Measurements from ENCODE around the gene POLR3K.

POLR3K gene

GRCh38 chr16:60166-60565 is 6.8 kb upstream of the POLR3K start:
- Histone ChIP-seq H3K79me2 (ENCODE audit: control insufficient read depth, insufficient read depth, low read length) (peaks cover 1% of the 10 kb centered on the region), H2BK15ac (replicated peaks; ENCODE audit: low read depth) (no peak overlapping the region)

GRCh38 chr16:59440-60059 is 6.1 kb upstream of the POLR3K start:
- H3K4me2 ChIP-seq (ENCODE audit: low read length) = no peak overlapping the region
- WGBS (ENCODE audit: extremely low coverage, insufficient coverage, low lambda C conversion rate) = no CpG with 5 or more reads among the region's 14 CpGs
- H2AK5ac ChIP-seq (ENCODE audit: low read length) = no peak overlapping the region
- no peak overlapping the region for H2BK5ac ChIP-seq (ENCODE audit: low read length)
- no peaks in the 10 kb centered on the region for H3K27me3 ChIP-seq (ENCODE audit: insufficient read depth, low read length, poor library complexity)
- H3K23ac ChIP-seq (ENCODE audit: low read length) = no peak overlapping the region
- peaks cover 2% of the 10 kb centered on the region for H3K79me1 ChIP-seq (ENCODE audit: low read length)
- H4K8ac ChIP-seq (ENCODE audit: low read depth, low read length) = no peak overlapping the region
- peaks cover 40% of the 10 kb centered on the region for H3K36me3 ChIP-seq (ENCODE audit: control insufficient read depth, insufficient read depth, low read length)
- no peaks in the 10 kb centered on the region for H3K79me2 ChIP-seq (ENCODE audit: control insufficient read depth, insufficient read depth, low read length)
- no peak overlapping the region for H3K4me3 ChIP-seq (ENCODE audit: low read length)
- DNase-seq = no peak
- H3K9ac ChIP-seq (ENCODE audit: low read length) = no peak overlapping the region
- H2BK120ac ChIP-seq (ENCODE audit: low read depth, low read length) = no peak overlapping the region
- no peak overlapping the region for H4K5ac ChIP-seq (ENCODE audit: low read length)
- H3K18ac ChIP-seq (ENCODE audit: low read length) = no peak overlapping the region
- H2BK15ac ChIP-seq (replicated peaks; ENCODE audit: low read depth) = no peak overlapping the region
- H3K4me1 ChIP-seq (ENCODE audit: control insufficient read depth, low read depth, low read length) = no peaks in the 10 kb centered on the region
- H3K4ac ChIP-seq (ENCODE audit: low read depth, low read length) = no peak overlapping the region
- no peak overlapping the region for H3K27ac ChIP-seq (ENCODE audit: low read depth, low read length)
- H3K56ac ChIP-seq (ENCODE audit: low read length) = no peak overlapping the region

More at GRCh38 chr16:60166-60565, 6.8 kb upstream of the POLR3K start:
- H3K27me3 ChIP-seq (ENCODE audit: insufficient read depth, low read length, poor library complexity) = no peaks in the 10 kb centered on the region
- WGBS (ENCODE audit: extremely low coverage, insufficient coverage, low lambda C conversion rate) = no CpG with 5 or more reads among the region's 11 CpGs
- no peak overlapping the region for H2AK5ac ChIP-seq (ENCODE audit: low read length)
- H3K27ac ChIP-seq (ENCODE audit: low read depth, low read length) = no peak overlapping the region
- no peak overlapping the region for H2BK5ac ChIP-seq (ENCODE audit: low read length)
- no peak for DNase-seq
- H3K4me3 ChIP-seq (ENCODE audit: low read length) = no peak overlapping the region
- H4K5ac ChIP-seq (ENCODE audit: low read length) = no peak overlapping the region
- H3K9ac ChIP-seq (ENCODE audit: low read length) = no peak overlapping the region
- H3K4me2 ChIP-seq (ENCODE audit: low read length) = no peak overlapping the region
- no peak overlapping the region for H3K56ac ChIP-seq (ENCODE audit: low read length)
- no peak overlapping the region for H4K8ac ChIP-seq (ENCODE audit: low read depth, low read length)
- peaks cover 6% of the 10 kb centered on the region for H3K79me1 ChIP-seq (ENCODE audit: low read length)
- H3K36me3 ChIP-seq (ENCODE audit: control insufficient read depth, insufficient read depth, low read length) = peaks cover 43% of the 10 kb centered on the region
- no peak overlapping the region for H3K18ac ChIP-seq (ENCODE audit: low read length)
- H2BK120ac ChIP-seq (ENCODE audit: low read depth, low read length) = no peak overlapping the region
- no peak overlapping the region for H3K4ac ChIP-seq (ENCODE audit: low read depth, low read length)
- H3K4me1 ChIP-seq (ENCODE audit: control insufficient read depth, low read depth, low read length) = no peaks in the 10 kb centered on the region
- no peak overlapping the region for H3K23ac ChIP-seq (ENCODE audit: low read length)

- H3K4me2 ChIP-seq (ENCODE audit: low read length) = no peak overlapping the region
- H3K79me1 ChIP-seq (ENCODE audit: low read length) = peaks cover 2% of the 10 kb centered on the region
- no peak overlapping the region for H3K23ac ChIP-seq (ENCODE audit: low read length)
- DNase-seq = no peak
- H3K4me1 ChIP-seq (ENCODE audit: control insufficient read depth, low read depth, low read length) = no peaks in the 10 kb centered on the region
- no peak overlapping the region for H3K27ac ChIP-seq (ENCODE audit: low read depth, low read length)
- H3K56ac ChIP-seq (ENCODE audit: low read length) = no peak overlapping the region
- H2BK5ac ChIP-seq (ENCODE audit: low read length) = no peak overlapping the region
- H2BK120ac ChIP-seq (ENCODE audit: low read depth, low read length) = no peak overlapping the region
- no peak overlapping the region for H3K9ac ChIP-seq (ENCODE audit: low read length)
- H3K27me3 ChIP-seq (ENCODE audit: insufficient read depth, low read length, poor library complexity) = no peaks in the 10 kb centered on the region
- H4K8ac ChIP-seq (ENCODE audit: low read depth, low read length) = no peak overlapping the region
- no peak overlapping the region for H2AK5ac ChIP-seq (ENCODE audit: low read length)
- no peak overlapping the region for H3K4me3 ChIP-seq (ENCODE audit: low read length)
- H3K36me3 ChIP-seq (ENCODE audit: control insufficient read depth, insufficient read depth, low read length) = peaks cover 37% of the 10 kb centered on the region
- no CpG with 5 or more reads among the region's 29 CpGs for WGBS (ENCODE audit: extremely low coverage, insufficient coverage, low lambda C conversion rate)
- no peaks in the 10 kb centered on the region for H3K79me2 ChIP-seq (ENCODE audit: control insufficient read depth, insufficient read depth, low read length)
- H2BK15ac ChIP-seq (replicated peaks; ENCODE audit: low read depth) = no peak overlapping the region
- no peak overlapping the region for H3K4ac ChIP-seq (ENCODE audit: low read depth, low read length)
- no peak overlapping the region for H3K18ac ChIP-seq (ENCODE audit: low read length)
- no peak overlapping the region for H4K5ac ChIP-seq (ENCODE audit: low read length)
Measured at GRCh38 chr16:58491-59439, 5.4 kb upstream of the POLR3K start.

GRCh38 chr16:57711-58110 is 4.3 kb upstream of the POLR3K start:
- Histone ChIP-seq H2BK5ac (ENCODE audit: low read length) (no peak overlapping the region), H3K56ac (ENCODE audit: low read length) (no peak overlapping the region), H3K4me3 (ENCODE audit: low read length) (no peak overlapping the region), H4K5ac (ENCODE audit: low read length) (no peak overlapping the region), H3K23ac (ENCODE audit: low read length) (no peak overlapping the region), H3K4me1 (ENCODE audit: control insufficient read depth, low read depth, low read length) (no peaks in the 10 kb centered on the region), H3K4ac (ENCODE audit: low read depth, low read length) (no peak overlapping the region), H3K4me2 (ENCODE audit: low read length) (no peak overlapping the region), H3K18ac (ENCODE audit: low read length) (no peak overlapping the region), H3K36me3 (ENCODE audit: control insufficient read depth, insufficient read depth, low read length) (peaks cover 34% of the 10 kb centered on the region), H3K27ac (ENCODE audit: low read depth, low read length) (no peak overlapping the region), H3K27me3 (ENCODE audit: insufficient read depth, low read length, poor library complexity) (no peaks in the 10 kb centered on the region), H2BK120ac (ENCODE audit: low read depth, low read length) (no peak overlapping the region), H3K79me1 (ENCODE audit: low read length) (peaks cover 2% of the 10 kb centered on the region), H4K8ac (ENCODE audit: low read depth, low read length) (no peak overlapping the region), H3K79me2 (ENCODE audit: control insufficient read depth, insufficient read depth, low read length) (peaks cover 4% of the 10 kb centered on the region), H3K9ac (ENCODE audit: low read length) (no peak overlapping the region), H2BK15ac (replicated peaks; ENCODE audit: low read depth) (no peak overlapping the region), H2AK5ac (ENCODE audit: low read length) (no peak overlapping the region)
- no peak for DNase-seq
- WGBS (ENCODE audit: extremely low coverage, insufficient coverage, low lambda C conversion rate) = no CpG with 5 or more reads among the region's 8 CpGs

GRCh38 chr16:56231-56927 is 3.0 kb upstream of the POLR3K start:
- no CpG with 5 or more reads among the region's 17 CpGs for WGBS (ENCODE audit: extremely low coverage, insufficient coverage, low lambda C conversion rate)

More at GRCh38 chr16:56231-56927, 3.0 kb upstream of the POLR3K start:
- Histone ChIP-seq H3K4me2 (ENCODE audit: low read length) (no peak overlapping the region), H2BK5ac (ENCODE audit: low read length) (no peak overlapping the region), H3K4me3 (ENCODE audit: low read length) (no peak overlapping the region), H2BK120ac (ENCODE audit: low read depth, low read length) (no peak overlapping the region), H3K56ac (ENCODE audit: low read length) (no peak overlapping the region), H3K4me1 (ENCODE audit: control insufficient read depth, low read depth, low read length) (peaks cover under 1% of the 10 kb centered on the region), H2BK15ac (replicated peaks; ENCODE audit: low read depth) (no peak overlapping the region), H4K5ac (ENCODE audit: low read length) (no peak overlapping the region), H3K9ac (ENCODE audit: low read length) (no peak overlapping the region), H3K23ac (ENCODE audit: low read length) (no peak overlapping the region), H3K36me3 (ENCODE audit: control insufficient read depth, insufficient read depth, low read length) (peaks cover 33% of the 10 kb centered on the region), H4K8ac (ENCODE audit: low read depth, low read length) (no peak overlapping the region), H3K27ac (ENCODE audit: low read depth, low read length) (no peak overlapping the region), H3K4ac (ENCODE audit: low read depth, low read length) (no peak overlapping the region), H3K27me3 (ENCODE audit: insufficient read depth, low read length, poor library complexity) (no peaks in the 10 kb centered on the region), H2AK5ac (ENCODE audit: low read length) (no peak overlapping the region), H3K79me2 (ENCODE audit: control insufficient read depth, insufficient read depth, low read length) (peaks cover 9% of the 10 kb centered on the region), H3K18ac (ENCODE audit: low read length) (no peak overlapping the region), H3K79me1 (ENCODE audit: low read length) (peaks cover 3% of the 10 kb centered on the region)
- no peak for DNase-seq
